A549 (cell line): ENCODE data around the gene TSHZ2.

Experiments
- CHD2 ChIP-seq: fragments of 150-350 bp; IDR thresholded peaks from 2 replicates; pipeline ENCODE4 v1.6.1; 2014; ENCODE audit warnings: low read length; ENCODE audit not compliant: partially characterized antibody
- CTCF ChIP-seq: fragments of >200 bp; sonication (Bioruptor Twin); formaldehyde crosslinking; IDR thresholded peaks from 3 replicates; pipeline ENCODE4 v1.5.1; 2016
- HOXA7 ChIP-seq: fragments of 250-450 bp; sonication (Bioruptor Pico); IDR thresholded peaks from 2 replicates; pipeline ENCODE4 v1.5.0; 2020; ENCODE audit warnings: mild to moderate bottlenecking, moderate library complexity
- POLR2AphosphoS2 ChIP-seq: conservative IDR thresholded peaks from 2 replicates; pipeline ENCODE4 v1.6.1; 2012; ENCODE audit warnings: low read length, improper control_type of control experiment, inconsistent platforms
- RFX5 ChIP-seq: fragments of 450-650 bp; IDR thresholded peaks from 2 replicates; pipeline ENCODE4 v1.7.1; 2014; ENCODE audit warnings: antibody characterized with exemption, mild to moderate bottlenecking, moderate library complexity
- SMC3 ChIP-seq: fragments of >200 bp; sonication (Bioruptor Twin); formaldehyde crosslinking; IDR thresholded peaks from 3 replicates; pipeline ENCODE4 v1.6.1; 2018; ENCODE audit warnings: inconsistent platforms

DNA sequence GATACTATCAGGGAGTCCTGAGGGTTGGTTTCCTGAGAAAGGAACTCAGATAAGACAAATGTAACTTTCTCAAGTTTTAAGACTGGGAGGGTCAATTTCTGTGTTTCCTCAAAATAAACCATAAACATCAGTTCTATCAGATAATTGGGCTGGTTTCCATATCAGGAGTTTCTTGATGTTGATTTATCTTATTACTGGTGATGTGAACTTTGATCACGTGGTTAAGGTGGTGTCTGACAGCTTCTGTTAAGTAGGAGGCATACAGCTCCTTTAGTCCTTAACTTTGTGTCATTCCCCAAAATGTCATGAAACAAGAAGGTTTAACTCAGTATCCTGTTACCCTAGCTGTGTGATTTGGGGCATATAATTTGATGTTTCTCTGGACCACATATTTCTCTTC, 476.3 kb downstream of the TSHZ2 start:
- no peak for TF ChIP-seq POLR2AphosphoS2
- no peak for TF ChIP-seq RFX5
- TF ChIP-seq CTCF = no peak
- TF ChIP-seq HOXA7 = no peak
- no peak for TF ChIP-seq CHD2
- TF ChIP-seq SMC3 = no peak
